ENCODE measurements around the gene SERPINA5.
"Not testable (repeated sequence)": the region's sequence is repeated elsewhere in the genome, so short reads cannot be mapped to it uniquely, and the experiment has no call there.

The SERPINA5 gene

DNA sequence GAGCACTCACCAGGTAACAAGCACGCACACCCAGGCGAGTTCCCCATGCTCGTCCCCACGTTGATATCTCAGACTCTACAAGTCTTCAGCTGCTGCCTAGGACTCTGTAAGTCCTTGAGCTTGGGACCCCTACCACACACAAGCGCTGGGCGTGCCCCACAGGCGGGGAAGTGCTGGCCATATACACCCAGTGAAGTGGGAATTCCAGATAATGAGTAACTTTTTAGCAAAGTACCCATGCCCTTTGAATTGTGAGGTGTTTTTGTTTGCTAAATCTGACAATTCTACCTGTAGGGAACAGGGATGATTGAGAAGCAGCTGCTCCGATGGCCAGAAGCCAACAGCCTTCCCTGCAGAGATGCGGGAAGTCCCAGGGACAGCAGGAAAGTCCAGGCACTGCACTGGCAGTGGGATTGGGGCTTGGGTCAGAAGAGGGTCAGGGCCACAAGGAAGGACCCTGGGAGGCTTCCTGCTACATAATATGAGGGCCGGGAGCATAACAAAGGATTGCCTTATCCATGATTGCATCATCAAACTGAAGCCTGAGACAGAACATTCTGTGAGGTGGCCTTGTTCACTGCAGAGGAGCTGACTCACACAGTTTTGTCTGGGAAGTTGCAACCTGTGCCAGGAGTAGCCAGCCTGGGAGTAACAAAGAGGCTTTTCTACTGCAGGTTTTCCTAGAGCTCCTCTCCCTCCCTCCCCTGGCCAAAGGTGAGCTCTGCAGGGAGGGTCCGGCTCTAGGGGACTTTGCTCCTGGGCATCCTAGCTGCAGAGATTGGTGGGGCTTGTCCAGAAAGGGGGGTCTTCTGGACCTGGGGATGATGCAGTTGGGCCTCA, 17.8 kb downstream of the SERPINA5 start:
- DNase-seq (ENCODE audit: low read depth), result no peak

DNA sequence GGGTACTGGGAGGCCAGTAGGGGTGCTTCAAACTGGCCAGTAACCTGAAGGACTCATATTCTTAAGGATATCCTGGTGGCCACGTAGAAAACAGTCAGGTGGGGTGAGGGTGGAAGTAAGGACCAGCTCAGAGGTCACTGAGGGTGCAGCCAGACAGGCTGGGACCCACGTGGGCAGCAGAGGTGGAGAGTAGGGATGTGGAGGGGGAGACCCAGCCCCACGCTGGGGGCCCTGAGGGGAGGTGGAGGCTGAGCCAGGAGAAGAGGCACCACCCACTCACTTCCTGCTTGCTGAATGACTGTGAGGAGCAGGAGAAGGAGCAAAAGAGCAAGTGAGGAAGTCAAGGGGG, 18.4 kb downstream of the SERPINA5 start:
- DNase-seq (ENCODE audit: low read depth), result no peak

DNA sequence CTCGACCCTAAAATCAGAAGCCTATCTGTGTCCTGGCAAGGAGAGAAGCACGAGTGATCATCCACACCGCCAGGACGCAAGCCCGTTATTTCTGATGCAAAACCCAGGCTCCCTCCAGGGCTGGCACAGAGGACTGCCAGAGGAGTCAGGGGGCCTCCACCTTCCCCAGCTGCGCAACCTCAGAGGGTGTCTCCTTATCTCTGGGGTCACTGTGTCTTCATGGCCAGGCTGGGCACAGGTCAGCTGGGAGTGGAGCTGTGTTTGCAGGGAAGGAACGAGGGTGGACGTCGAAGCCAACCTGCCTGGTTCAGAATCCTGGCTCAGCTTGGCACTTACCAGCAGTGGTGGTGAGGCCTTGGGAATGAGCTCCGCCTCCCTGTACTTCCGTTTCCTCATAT, 18.9 kb downstream of the SERPINA5 start:
- no peak for DNase-seq (ENCODE audit: low read depth)

DNA sequence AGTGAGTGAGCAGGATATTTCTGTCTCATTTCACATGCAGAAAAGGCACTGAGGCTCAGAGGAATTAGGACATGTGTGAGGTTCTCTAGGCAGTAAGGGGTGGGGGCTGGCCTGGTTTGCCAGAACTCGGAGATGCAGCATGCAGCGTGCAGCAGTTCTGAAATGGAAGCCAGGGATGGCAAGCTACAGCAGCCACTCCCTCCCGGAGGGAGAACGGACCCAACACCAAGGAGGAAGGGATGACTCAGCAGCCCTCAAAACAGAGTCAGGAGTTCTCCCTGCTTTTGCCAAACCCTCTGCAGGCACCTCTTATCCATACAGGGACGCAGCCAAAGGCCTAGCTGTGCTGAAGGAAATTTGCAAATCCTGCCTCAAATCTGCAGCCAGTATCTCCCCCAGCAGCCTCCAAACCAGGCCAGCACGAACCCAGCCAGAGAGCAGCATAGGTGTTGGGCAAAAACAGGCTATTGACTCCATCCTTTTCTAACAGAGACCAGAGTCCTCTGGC, 20.7 kb downstream of the SERPINA5 start:
- no peak for DNase-seq (ENCODE audit: low read depth)

DNA sequence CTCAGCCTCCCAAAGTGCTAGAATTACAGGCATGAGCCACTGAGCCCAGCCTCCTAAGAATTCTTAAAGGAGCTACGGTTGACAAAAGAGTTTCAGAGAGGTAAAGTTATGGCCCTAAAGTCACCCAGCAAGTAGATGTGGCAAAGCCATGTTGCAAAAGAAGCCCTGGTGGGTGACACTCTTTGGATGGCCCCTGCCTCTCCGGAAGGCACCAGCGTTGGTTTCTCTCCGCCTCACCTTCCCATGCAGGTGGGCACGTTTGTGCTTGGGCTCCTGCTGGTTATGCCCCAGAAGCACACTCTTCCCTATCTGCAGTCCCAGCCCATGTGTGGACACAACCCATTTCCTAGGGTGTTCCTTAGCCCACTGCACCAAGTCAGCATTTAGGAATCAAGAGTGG, 21.5 kb downstream of the SERPINA5 start:
- no peak for DNase-seq (ENCODE audit: low read depth)

DNA sequence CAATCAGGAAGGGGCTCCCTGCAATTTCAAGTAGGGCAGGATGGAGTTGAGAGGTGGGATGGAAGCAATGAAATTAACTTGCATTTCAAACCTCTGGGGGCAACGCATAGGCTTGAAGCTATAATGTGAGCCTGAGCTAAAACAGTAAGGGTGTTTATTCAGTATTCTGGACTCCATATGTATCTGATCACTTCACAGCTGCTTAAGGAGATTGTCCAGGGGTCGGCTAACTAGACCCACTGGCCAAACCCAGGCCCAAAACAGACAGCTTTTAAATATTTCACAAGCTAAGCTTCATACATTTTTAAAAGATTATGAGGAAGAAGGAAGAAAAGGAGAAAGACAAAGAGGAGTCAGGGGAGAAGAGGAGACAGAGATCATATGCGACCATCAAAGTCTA, 24.1 kb downstream of the SERPINA5 start:
- no peak for DNase-seq (ENCODE audit: low read depth)

DNA sequence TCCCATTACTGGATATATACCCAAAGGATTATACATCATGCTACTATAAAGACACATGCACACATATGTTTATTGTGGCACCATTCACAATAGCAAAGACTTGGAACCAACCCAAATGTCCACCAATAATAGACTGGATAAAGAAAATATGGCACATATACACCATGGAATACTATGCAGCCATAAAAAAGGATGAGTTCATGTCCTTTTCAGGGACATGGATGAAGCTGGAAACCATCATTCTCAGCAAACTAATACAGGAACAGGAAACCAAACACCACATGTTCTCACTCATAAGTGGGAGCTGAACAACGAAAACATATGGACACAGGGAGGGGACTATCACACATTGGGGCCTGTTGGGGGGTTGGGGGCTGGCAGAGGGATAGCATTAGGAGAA, 27.7 kb downstream of the SERPINA5 start:
- DNase-seq (ENCODE audit: low read depth), result not testable (repeated sequence)

DNA sequence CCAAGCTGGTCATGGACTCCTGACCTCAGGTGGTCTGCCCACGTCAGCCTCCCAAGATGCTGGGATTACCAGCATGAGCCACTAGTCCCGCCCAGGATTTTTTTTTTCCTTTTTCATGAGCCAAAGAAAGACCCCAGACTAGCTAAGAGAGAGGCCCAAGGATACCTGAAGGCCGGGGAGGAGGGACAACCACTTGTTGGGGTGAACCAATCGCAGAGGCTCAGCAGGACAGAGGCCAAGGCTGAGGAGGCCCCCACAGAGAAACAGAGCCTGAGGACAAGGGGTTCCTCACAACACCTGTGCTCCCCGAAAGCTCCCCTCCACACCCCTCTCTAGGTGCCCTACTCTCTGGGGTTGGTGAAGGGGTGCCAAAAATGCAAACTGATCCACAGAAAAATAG, 30.0 kb downstream of the SERPINA5 start:
- DNase-seq (ENCODE audit: low read depth), result no peak

DNA sequence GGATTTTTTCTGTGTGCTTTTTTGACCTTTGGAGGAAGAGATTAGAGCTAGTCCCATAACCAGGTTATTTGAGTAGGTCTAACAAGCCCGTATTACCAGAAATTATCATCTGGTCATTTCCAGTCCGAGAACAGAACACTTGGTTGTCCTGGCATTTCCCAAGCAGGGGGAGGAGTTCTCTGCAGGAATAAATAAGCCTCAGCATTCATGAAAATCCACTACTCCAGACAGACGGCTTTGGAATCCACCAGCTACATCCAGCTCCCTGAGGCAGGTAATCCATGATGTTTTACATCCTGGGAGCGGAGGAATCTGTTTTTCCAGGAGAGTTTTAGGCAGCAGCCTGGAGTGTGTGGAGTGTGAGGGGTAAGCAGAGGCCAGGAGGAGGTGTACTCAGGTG, 30.9 kb downstream of the SERPINA5 start, which contains the start of gene SERPINA3:
Gene SERPINA3 (plus strand): TSS at position 218 of the 400 bp plus-strand sequence. CDS start 2,051 bp downstream, outside the sequence.
- DNase-seq (ENCODE audit: low read depth), result no peak

DNA sequence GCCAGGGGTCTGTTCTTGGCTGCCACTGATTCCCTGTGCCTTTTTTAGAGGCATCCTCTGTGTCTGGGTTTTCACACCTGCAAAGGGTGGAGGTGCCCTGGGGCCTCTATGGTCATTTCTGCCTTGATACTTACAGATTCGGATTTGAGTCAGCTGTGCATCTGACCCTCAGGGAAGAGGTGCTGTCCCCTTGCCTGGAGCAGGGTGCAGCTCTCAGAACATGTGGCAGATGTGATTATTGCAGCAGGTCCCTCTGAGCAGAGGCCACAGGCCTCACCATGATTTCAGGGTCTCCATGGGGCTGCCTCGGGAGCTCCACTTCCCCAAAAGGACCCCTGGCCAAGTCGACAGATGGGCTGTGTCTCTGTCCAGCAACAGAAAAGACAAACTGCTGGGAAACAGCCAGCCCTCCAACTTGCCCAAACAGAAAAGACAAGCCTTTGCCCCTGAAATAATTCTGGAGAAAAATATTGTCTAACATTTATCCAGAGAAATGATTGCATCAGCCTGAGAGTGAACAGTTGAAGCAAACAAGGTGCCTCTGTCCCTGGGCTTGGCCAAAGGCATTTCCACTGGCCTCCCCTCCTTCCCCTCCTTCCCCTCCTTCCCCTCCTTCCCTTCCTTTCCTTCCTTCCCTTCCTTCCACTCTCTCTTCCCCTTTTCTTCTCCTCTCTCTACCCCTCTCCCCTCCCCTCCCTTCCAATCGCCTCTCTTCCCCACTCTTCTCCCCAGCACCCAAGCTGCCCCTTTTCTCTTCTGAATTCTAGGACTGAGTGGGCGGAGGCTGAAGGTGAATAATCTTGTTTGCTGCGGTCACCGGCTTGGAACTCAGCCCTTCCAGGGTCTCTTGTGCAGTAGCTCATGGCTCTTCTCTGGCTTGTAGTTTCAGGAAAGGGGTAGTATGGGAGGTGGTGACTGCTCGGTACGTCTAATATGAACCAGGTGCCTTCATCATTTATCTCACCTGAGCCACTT, 31.6 kb downstream of the SERPINA5 start:
- DNase-seq (ENCODE audit: low read depth), result no peak

DNA sequence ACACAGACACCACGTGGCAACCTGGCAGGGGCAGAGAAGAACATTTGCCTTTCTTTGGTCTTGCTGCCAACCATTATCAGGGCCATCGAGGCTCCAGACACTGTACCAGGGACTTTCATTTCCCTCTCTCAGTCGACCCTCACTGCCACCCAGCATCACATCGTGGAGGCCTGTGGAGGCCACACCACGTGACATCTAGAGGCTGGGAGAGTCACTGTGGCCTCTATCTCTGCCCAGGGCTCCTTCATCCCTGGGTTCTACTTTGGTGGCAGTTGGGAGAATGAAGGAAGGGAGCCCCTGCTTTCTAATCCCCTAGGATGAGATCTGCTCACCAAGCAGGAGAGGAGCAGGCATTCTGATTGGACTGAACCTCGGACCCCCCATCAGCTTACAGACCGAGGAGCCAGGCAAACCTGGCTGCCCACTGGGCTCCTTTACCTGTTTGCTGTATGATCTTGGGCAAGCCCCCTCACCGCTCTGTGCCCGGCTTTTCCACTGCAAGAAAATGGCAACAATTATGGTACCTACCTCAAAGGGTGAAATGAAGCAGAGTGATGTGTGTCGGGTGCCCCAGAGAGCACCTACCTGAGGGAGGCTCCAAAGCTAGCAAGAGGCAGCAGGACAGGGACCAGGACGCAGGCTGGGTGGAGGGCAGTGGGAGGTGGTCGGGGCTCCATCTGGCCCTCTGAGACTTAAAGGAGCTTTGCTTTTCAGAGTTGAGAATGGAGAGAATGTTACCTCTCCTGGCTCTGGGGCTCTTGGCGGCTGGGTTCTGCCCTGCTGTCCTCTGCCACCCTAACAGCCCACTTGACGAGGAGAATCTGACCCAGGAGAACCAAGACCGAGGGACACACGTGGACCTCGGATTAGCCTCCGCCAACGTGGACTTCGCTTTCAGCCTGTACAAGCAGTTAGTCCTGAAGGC, 32.8 kb downstream of the SERPINA5 start:
- no peak for DNase-seq (ENCODE audit: low read depth)

DNA sequence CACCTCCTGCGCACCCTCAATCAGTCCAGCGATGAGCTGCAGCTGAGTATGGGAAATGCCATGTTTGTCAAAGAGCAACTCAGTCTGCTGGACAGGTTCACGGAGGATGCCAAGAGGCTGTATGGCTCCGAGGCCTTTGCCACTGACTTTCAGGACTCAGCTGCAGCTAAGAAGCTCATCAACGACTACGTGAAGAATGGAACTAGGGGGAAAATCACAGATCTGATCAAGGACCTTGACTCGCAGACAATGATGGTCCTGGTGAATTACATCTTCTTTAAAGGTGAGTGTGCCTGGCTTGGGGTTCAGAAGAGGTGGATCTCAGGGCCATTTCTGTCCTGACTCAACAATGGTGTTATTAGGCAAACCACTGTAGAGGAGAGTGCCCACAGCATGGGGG, 33.6 kb downstream of the SERPINA5 start:
- DNase-seq (ENCODE audit: low read depth), result no peak

DNA sequence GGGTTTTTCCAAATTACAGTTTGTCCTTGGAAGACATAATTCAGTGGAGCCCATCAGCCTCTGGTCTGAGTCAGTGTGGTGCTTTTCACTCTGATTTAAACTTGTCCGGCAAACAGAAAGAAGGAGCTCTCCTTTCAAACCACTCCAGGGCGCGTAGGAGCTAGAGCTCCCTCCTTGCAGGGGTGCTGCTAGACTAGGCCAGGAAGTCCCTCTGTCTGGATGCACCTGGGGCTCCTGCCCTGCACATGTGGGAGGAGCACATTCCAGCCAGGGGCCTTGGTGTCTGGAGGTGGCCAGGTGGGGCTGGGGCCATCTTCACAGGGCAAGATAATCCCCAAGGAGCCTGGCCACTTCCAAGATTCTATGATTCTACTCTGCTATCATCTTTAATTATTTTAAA, 34.0 kb downstream of the SERPINA5 start:
- DNase-seq (ENCODE audit: low read depth), result no peak

DNA sequence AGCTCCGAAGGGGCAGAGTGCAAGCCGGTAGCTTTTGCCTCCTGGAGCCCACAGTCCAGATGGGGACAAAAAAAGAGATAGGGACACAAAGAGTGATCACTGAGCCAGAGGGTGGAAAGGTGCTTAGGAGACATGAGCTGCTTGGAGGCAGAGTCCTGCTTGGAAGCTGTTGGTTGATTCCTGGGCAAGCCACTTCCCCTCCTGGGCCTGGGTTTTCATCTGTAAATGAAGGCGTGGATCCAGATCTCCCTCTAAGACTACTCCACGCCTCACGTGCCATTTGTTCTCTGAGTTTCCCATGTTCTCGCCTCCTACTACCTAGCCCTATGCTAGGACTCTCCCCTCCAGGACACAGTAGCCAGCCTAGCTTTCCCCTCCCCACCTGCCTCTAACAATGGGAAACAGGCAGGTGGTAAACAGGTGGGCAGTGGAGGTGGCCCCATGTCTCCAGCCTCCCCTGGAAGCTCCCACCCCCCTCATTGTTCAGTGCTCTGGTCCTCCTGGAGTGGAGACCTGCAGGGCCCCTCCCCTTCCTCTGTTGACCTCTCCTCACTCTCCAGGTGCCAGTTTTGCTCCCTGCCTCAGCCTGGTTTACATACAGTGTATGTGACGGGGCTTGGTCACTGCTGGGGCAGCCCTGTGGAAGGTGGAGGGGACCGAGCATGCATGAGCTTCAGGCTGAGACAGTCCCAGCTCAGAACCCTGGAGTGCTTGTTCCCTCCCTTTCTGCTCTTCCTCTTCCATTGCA, 34.8 kb downstream of the SERPINA5 start:
- DNase-seq (ENCODE audit: low read depth), result no peak

DNA sequence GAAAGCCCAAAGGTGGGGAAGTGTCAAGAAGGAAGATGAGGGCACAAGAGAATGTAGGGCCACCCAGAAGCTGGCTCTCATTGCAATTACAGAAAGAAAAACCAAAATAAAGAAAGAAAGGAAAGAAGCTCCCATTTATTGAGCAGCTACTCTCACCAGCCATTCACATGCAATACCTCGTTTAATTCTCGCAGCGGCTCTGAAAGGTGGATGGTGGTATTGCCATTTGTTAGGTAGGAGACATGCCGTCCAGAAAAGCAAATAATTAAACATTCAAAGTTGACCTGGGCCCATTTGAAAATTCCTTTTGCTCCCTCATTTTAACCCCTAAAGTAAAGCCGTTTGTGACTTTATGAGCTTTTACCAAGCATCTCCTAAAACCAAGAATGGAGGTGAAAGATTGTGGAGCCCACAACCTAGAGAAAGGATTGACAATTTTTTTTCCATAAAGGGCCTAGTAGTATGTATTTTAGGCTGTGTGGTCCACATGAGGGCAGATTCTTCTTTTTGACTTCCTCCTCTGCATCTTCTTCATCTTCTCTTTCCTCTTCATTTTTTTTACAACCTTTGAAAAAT, 36.2 kb downstream of the SERPINA5 start:
- no peak for DNase-seq (ENCODE audit: low read depth)

DNA sequence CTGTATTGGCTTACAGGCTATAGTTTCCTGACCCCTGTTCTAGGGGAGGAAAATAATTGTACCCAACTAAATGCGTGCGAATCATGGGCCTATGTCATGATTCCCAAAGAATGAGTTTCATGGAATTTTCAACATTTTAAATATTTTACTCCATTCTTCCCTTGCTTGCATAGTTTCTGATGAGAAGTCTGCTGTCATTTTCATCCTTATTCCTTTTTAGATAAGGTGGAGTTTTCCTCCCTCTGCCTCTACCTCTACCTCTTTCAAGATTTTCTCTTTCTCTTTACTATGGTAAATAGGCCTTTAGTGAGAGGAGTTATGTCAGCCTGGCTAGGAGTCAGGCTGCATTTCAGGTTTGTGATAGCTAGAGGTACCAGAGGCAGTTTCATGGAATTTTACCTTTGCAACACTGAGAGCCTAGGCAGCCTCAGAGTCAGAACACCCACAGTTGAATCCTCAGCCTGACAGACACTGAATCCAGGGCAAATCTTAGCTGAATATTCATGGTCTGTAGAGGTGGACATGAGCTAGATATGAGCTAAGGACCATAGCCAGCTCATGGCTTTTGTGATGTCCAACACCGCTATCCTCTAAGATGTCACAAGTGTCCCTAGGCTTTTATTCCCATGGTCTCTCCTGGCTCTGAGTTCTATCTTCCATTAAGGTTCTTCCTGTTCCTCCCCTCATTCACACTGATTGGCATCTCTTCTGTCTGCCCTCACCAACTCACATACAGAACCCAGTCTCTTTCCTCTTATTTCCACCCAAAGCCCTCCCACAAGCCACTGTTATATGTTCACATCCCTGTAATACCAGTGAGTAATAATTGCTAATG, 37.0 kb downstream of the SERPINA5 start:
- no peak for DNase-seq (ENCODE audit: low read depth)

DNA sequence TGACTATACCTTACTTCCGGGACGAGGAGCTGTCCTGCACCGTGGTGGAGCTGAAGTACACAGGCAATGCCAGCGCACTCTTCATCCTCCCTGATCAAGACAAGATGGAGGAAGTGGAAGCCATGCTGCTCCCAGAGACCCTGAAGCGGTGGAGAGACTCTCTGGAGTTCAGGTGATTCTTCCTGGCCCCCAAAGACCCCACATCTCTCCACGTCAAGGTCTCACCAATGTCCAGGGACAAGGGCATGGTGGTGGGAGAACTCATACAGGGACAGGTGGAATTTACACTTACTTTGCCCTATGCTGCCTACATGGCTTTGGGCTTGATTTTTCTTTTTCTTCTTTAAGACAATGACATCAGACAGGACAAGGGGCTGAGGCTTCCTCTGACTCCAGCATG, 38.1 kb downstream of the SERPINA5 start:
- no peak for DNase-seq (ENCODE audit: low read depth)

DNA sequence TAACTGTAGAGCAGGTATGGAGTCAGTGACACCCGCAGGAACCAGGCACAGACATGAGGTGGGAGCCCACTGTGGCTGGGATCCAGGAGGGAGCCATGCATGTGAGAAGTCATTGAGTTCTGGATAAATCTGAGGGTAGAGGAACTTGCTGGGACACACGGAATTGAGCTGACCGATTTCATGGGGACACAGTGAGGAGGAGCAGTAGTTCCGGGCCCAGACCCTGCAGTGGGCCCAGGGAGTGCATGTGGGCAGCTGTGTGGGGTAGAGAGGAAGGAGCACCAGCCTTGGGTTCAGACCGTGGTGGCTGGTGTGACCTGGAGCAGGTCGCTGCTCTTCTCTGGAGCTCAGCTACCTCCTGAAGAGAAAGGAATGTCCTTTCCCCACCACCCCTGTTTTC, 39.4 kb downstream of the SERPINA5 start:
- no peak for DNase-seq (ENCODE audit: low read depth)

DNA sequence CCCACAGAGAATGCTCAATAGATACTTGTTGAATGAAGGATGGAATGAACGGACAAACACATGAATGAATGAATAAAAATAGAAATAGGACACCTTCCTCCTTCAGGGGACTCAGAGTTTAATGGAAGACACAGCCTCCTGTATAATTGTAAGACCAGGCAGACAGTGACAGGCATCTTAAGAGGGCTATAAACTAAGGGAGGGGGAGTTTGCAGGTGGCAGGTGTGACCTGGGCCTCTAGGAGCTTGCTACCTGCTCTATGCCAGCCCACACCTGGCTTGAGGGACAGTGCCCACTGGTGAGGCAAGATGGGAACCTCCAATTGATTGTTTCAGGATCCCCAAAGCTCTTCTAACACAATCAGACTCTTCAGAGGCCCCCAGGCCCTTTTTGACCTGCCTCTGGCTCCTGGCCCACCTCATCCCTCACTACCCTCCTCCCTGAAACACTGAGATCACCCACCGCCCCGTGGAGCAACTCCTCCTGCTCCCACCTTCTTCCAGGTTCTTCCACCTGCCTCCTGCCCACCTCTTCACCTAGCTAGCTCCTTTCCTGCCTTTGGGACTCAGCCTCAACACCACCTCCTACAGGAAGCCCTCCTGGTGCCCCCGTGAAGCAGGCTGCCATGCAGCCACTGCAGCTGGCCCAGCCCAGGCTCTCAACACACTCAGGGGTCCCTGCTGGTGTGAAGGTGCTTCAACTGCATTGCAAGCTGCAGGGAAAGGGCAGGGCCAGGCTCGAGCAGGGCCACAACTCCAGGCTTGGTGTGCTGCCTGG, 40.3 kb downstream of the SERPINA5 start:
- no peak for DNase-seq (ENCODE audit: low read depth)

All from stimulated activated CD8-positive, alpha-beta memory T cell treated with anti-CD3 and anti-CD28 coated beads, Interleukin-15, amount 100 ng/mL, for 24 hours (primary cell).